GM19324 (cell line): ENCODE results near the gene YJU2.

Experiments used
- ATAC-seq: cut with Tn5 transposase; IDR thresholded peaks from one replicate; pipeline ENCODE4 v1.9.1; 2021; ENCODE audit warnings: mild to moderate bottlenecking, moderate library complexity; ENCODE audit not compliant: unreplicated experiment, low FRiP score

YJU2 gene

DNA sequence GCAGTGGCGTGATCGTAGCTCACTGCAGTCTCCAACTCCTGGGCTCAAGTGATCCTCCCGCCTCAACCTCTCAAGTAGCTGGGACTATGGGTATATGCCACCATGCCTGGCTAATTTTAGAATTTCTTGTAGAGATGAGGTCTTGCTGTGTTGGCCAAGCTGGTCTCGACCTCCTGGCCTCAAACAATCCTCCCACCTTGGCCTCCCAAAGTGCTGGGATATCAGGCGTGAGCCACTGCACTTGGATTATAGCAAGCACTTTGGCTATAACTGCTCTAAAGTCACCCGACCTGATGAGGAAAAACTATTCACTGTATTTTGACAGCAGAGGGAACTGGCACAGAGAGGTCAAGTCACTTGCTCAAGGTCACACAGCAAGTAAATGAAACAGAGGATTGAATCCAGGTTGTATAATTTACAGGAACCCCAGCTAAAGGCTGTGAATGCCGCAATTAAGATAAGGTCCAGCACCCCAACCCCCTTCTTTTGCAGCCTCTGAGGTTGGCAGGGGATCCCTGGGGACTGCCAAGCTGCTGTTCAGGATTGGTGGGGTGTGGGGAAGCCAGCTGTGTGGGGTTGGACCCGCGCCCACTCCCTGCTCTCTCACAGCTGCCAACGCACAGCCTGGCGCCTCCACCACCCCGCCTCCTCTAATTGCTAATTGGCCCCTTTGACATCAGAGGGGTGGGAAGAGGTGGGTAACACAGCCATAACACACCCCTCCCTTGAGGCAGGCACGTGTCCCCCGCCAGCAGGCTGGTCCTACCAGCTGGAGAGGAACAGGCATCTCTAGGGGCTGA, 49.3 kb downstream of the YJU2 start:
- no peak for ATAC-seq

DNA sequence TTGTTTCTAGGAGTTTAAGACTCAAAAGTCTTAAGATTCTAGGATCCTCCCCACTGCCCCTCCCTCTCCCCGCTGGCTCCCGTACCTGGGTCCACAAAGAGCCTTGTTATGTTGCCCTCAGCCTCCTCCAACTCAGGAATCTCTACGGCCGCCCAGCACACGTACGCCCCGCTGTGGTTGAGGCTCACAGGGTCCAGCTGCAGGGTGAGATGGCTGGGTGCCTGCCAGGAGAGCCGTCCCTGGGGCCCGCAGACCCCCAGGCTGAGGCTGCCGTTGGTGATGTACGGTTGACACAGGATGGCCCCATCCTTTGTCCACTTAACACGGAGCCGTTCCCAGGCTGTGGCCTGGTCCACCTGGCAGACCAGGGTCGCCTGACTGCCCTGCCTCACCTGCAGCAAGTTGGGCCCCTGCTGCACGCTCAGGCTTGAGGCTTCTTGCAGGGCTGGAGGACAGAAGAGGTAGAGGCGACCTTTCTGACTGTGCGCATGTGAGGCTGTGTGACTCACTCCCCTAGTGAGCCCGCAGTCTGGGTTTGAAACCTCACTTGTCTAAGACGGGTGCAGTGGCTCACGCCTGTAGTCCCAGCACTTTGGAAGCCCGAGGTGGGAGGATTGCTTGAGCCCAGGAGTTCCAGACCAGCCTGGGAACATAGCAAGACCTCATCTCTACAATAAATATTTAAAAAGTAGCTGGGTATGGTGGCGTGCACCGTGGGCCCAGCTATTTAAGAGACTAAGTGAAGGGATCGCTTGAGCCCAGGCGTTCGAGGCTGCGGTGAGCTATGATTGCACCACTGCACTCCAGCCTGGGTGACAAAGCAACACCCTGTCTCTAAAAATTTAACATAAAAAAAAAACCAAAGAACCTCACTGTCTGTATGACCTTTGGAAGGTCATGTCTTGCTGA, 51.3 kb downstream of the YJU2 start:
- no peak for ATAC-seq

DNA sequence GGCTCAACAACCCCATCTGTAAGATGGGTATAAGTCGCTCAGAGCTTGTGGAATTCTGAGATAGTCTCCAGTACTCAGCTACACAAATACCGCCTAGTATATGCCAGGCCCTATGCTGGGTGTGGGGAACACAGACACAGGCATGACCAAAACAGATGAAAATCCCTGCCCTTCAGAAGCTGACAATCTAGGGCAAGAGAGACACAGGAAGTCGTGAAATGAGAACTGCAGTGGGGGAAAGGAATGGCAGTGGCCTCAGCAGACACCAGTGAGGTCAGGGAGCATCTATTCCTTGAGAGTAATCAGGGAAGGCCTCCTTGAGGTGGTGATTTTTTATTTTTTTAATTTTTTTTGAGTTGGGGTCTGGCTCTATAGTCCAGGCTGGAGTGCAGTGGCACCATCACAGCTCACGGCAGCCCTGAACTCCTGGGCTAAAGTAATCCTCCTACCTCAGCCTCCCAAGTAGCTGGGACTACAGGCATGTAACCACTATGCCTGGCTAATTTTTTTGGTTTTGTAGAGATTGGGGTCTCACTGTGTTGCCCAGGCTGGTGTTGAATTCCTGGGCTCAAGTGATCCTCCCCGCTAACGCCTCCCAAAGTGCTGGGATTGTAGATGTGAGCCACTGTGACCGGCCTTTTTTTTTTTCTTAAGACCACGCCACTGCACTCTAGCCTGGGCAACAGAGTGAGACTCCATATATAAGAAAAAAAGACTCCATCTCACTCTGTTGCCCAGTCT, 52.1 kb downstream of the YJU2 start:
- ATAC-seq = no peak

DNA sequence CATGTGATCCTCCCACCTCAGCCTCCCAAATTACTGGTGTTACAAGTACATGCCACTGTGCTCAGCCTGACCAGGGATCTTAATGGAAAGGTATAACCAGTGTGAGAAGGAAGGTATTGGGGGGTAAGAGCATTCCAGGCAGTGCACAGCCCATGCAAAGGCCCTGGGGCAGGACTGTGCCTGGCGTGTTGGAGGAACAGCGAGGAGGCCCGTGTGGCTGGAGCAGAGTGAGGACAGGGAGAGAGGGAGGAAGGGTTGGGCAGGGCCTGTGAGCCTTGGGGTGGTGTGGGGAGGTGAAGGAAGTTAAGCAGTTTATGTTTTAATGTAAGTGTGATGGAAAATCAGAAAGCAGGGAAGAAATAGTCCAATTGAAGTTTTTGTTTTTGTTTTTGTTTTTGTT, 53.7 kb downstream of the YJU2 start:
- no peak for ATAC-seq

DNA sequence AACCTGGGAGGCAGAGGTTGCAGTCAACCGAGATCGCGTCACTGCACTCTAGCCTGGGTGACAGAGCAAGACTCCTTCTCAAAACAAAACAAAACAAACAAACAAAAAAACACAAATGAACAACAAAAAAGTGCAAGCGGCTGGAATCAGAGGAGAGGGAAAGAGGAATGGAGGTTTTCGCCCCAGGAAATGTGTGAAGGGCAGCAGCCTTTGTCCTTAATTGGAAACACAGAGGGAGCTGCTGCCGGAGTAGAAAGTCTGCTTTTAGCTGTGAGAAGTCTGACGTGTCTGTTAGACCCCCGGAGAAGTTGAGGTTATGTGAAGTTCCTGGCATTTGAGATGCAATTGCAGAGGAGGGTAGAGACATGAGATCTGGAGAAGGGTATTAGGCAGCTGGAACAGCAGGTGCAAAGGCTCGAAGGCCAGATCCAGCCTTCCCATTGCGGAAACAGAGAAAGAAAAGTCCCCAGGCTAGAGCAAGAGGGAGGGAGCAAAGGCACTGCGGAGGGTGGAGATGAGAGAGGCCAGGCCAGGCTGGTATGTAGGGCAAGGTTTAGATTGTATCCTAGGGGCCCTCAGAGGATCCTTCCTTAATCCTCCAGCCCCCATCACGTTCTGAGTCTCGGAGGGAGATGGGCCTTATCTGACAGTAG, 54.8 kb downstream of the YJU2 start:
- no peak for ATAC-seq

DNA sequence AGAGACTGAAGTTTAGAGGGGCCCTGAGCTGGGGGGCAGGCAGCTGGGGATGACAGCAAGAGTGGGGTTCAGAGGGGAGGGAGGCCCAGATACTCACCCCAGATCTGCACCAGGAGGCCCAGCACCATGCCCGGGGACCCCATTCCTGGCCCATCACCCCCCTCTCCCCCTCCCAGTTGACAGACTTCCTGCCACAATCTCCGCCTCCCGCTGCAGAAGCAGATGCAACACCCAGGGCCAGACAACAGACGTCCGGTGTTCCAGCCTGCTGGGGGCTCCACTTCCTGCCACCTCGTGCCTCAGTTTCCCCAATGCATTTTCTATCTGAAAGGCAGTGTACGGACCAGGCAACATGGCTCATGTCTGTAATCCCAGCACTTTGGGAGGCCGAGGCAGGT, 55.4 kb downstream of the YJU2 start, which contains the start of gene TMIGD2:
Gene TMIGD2, minus strand, starts transcription at position 147 of the 398 bp plus-strand sequence. Its CDS starts 4 bp downstream, at position 143.
- no peak for ATAC-seq

DNA sequence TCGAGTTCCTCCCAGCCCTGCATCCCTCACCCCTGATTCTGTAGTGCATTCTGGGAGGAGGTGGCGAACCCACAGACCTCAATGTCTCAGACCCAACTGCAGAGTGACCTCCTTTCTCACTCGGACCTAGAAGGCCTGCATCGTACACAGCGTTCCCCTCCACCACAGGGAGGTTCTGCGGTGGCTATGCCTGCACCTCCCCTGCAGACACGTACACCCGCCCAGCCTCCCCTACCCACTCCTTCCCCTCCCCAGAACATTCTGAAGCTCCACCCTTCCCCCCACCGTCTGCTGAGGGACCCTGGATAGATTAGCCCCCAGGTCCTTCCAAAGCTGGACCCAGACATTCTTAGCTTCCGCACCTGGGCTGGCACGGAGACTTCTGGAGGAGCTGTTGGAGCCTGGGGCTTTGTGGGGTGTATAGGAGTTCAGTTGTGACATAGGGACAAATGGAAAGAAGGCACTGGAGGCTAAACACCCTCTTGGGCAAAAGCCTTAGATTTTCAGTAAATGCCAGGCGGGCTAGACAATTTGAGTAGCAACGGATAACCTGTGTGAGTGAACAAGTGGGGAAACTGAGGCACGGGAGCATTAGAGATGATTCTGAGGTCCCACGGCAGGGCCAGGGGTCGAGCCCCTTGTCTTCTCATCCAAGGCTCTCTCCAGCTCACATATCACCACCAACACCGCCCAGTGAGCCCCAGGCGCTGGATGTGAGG, 57.1 kb downstream of the YJU2 start:
- no peak for ATAC-seq

DNA sequence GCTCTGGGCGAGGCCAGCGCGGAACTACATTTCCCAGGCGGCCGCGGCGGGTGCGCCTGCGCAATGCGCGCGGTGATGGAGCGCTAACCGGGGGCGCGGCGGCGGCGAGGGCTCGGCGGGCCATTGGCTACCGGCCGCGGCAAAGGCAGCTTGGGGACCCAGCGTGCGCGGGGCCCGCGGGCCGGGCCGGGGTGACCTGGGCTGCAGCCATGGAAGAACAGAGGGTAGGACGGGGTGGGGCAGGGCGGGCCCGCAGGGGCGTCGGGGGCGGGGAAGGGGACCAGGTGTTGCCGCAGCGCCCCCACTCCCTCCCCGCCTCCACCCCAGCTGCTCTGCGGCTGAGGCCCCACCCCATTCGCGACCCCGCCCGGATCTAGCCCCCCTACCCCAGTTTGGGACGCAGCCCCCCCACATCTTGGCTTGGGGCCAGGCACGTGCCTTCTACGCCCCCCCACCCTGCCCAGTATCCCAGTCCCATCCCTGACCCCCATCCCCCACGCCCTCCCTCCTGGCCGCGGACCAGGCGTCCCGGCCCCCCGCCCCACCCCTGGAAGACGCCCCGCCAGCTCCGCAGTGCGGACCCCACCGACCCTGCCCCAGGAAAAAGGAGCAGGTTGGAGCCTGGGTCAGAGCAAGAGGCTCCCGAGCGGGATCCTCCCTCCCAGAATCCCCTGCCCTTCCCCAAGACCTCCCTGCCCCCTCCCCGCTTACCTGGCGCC, 57.8 kb downstream of the YJU2 start, which contains the start of gene FSD1:
Gene FSD1, plus strand, starts transcription at position 61 of the 719 bp plus-strand sequence. Its CDS starts 149 bp downstream, at position 210.
- ATAC-seq = no peak

DNA sequence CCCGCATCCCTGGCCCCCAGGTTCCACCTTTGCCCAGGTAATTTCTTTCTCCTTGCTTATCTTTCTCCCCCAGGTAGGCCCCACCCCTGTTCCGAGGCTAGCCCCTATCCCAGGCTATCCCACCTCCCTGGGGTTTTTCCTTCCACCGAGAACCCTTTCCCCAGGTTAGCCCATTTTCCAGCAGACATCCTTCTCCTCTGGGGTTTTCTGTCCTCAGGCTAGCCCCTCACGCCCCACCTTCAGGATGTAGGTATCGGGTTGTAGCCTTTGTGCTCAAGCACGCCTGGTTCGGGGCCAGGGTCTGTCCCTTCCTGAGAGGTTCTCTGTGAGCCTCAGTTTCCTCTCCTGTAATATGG, 58.4 kb downstream of the YJU2 start:
- ATAC-seq = no peak

DNA sequence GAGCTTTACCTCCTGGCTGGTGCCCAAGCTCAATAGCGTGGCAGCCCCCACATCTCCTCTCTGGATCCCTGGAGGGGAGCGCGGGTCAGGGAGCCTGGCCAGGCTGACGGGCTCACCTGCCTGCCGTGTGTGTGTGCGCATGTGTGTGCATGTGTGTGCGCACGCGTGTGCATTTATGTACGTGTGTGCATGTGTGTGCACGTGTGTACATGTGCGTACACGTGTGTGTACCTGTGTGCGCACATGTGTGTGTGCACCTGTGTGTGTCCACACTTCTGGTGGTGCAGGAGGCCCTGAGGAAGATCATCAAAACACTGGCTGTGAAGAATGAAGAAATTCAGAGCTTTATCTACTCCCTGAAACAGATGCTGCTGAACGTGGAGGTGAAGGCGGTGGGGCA, 58.8 kb downstream of the YJU2 start:
- no peak for ATAC-seq

DNA sequence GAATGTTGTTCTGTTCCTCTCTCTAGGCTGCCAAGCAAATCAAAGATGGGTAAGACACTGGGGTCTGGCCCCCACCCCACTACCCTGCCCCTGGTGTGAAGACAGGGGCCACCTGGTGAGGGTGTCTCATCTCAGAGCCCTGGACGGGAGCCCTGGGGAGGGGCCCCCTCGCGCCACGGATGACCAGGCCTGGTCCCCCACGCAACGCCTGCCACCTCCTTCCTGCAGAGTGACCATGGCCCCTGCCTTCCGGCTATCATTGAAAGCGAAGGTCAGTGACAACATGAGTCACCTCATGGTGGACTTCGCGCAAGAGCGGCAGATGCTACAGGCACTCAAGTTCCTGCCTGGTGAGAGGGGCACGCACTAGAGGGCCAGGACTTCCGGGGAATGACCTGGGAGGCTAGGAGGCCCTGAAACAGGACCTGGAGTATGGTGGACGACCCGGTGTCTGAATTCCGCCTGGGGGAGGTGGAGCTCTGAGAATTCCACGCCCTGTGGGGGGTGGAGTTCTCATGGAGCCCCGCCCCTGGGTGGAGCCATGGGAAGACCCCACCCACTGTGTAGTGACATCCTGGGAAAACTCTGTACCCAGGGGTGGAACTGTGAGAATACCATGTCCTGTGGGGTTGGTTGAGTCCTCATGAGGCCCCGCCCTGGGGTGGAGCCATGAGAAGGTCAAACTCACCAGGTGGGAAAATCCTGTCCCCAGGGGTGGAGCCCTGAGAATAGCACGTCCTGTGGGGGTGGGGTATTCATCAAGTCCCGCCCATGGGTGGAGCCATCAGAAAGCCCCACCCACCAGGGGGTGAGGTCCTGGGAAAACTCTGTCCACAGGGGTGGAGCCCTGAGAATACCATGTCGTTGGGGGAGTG, 63.6 kb downstream of the YJU2 start:
- ATAC-seq = no peak

DNA sequence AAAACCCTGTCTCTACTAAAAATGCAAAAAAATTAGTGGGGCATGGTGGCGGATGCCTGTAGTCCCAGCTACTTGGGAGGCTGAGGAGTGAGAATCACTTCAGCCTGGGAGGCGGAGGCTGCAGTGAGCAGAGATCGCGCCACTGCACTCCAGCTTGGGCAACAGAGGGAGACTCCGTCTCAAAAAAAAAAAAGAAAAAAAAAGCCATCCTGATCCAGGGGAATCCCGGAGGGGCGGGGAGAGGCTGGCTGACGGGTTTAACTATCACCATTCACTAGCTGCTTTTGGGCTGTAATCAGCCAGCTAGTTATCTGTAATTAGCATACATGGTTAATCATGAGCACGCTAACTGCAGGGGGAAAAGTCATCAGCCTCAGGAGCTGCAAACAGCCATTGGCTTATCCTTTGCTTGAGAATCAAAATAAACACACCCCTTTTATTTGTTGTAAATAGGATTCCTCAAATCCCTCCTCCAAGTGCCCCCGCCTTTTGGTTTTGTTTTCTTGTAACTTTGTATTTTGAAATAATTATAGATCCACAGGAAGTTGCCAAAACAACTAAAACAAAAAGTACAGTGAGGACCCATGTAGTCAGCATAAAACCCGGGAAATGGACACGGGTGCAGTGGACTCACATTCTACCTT, 67.1 kb downstream of the YJU2 start:
- ATAC-seq = no peak

DNA sequence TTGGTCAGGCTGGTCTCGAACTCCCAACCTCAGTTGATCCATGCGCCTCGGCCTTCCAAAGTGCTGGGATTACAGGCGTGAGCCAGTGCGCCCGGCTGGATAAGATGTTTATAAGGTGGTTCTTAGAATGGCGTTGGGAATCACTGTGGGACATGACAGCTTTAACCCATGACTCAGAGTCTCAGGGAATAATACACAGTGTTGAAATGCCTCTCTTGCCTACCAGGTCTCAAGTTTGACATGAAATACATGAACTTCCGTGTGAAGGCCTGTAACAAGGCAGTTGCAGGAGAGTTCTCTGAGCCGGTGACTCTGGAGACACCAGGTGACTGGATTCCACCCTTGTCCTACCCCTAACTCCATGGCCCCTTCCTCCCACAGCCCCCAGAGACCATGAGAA, 70.1 kb downstream of the YJU2 start:
- no peak for ATAC-seq

DNA sequence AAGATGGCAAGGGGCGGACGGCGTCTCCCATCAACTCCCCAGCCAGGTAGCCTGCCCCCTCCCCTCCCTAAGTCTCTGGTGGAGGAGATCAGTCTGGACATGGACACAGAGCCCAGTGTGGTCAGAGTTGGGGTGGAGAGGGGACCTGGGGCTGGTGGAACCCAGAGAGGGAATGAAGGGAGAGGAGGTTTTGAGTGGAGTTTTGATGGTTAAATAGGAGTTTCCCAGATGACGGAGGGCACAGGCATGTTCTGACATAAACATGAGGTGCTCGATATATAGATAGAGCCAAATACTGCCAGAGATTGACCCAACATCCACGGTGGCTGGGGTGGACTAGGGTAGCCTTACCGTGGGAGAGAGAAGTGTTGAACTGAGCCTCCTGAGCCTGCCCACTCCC, 71.6 kb downstream of the YJU2 start:
- ATAC-seq = no peak
